ENCODE results near the gene KLHL17.

- no peak for TF ChIP-seq CTCF (IDR thresholded peaks at IDR 0.05)
- TF ChIP-seq POLR2AphosphoS5 (IDR thresholded peaks at IDR 0.05; ENCODE audit: low read depth, low read length): no peak
- TF ChIP-seq REST (IDR thresholded peaks at IDR 0.05; ENCODE audit: insufficient read depth in 1 of 2, low read depth in 2 of 2, low read length in 1 of 2): no peak
- no peak for TF ChIP-seq TCF7L2 (IDR thresholded peaks at IDR 0.05; ENCODE audit: low read depth, low read length)
Measured at GRCh38 chr1:932173-932510, 28.2 kb upstream of the KLHL17 start.
